HG03558 (cell line): ENCODE data around the gene TSPEAR.

Experiments
- ATAC-seq: cut with Tn5 transposase; IDR thresholded peaks from one replicate; pipeline ENCODE4 v1.9.1; 2021; ENCODE audit warnings: moderate number of reproducible peaks; ENCODE audit not compliant: unreplicated experiment; ENCODE audit errors: extremely low read depth

TSPEAR gene

GRCh38 chr21:44711327-44712202 lies at the start of gene TSPEAR:
Gene TSPEAR (minus strand): TSS chr21:44711572. CDS start chr21:44711514, 58 bp downstream.
- no peak for ATAC-seq

GRCh38 chr21:44760376-44760775 lies 49.0 kb upstream of the TSPEAR start:
- ATAC-seq = no peak

- ATAC-seq = no peak
Observed at GRCh38 chr21:44759628-44760285, 48.4 kb upstream of the TSPEAR start.

GRCh38 chr21:44758781-44759627 lies 47.6 kb upstream of the TSPEAR start:
- ATAC-seq = no peak

- ATAC-seq = no peak
Observed at GRCh38 chr21:44758141-44758561, 46.8 kb upstream of the TSPEAR start.

GRCh38 chr21:44757731-44758130 lies 46.4 kb upstream of the TSPEAR start:
- no peak for ATAC-seq

GRCh38 chr21:44756423-44757185 lies 45.2 kb upstream of the TSPEAR start:
- no peak for ATAC-seq

- ATAC-seq = no peak
Observed at GRCh38 chr21:44755227-44755626, 43.9 kb upstream of the TSPEAR start.

- ATAC-seq = no peak
Observed at GRCh38 chr21:44753357-44753756, 42.0 kb upstream of the TSPEAR start.

- ATAC-seq = no peak
Observed at GRCh38 chr21:44752671-44753235, 41.4 kb upstream of the TSPEAR start.

GRCh38 chr21:44751799-44752636 lies 40.6 kb upstream of the TSPEAR start:
- ATAC-seq = no peak

- no peak for ATAC-seq
Observed at GRCh38 chr21:44751186-44751798, 39.9 kb upstream of the TSPEAR start.

- ATAC-seq = no peak
Observed at GRCh38 chr21:44750675-44751025, 39.3 kb upstream of the TSPEAR start.

GRCh38 chr21:44749759-44750674 lies 38.6 kb upstream of the TSPEAR start:
- ATAC-seq = no peak

- ATAC-seq = no peak
Observed at GRCh38 chr21:44749116-44749758, 37.9 kb upstream of the TSPEAR start.

- no peak for ATAC-seq
Observed at GRCh38 chr21:44748621-44749020, 37.2 kb upstream of the TSPEAR start.
